Osteoblast (primary cell): ENCODE results near the gene ELOVL2. TPM values are rescaled to one million over a fixed set of nuclear protein-coding genes. Genes with fewer than 3 reads are reported as not detected.

ENCODE experiments used
- DNase-seq: peaks from one replicate; pipeline ENCODE4 v3.0.0; 2011; ENCODE audit warnings: low spot score, mixed read lengths; ENCODE audit not compliant: insufficient read length; ENCODE audit errors: missing footprints
- H2AFZ ChIP-seq: 2 replicates; pipeline ENCODE4 v1.6.0; 2011; ENCODE audit warnings: mild to moderate bottlenecking, low read length
- H3K27ac ChIP-seq: 2 replicates; pipeline ENCODE4 v1.5.1; 2011; ENCODE audit warnings: mild to moderate bottlenecking, low read depth, low read length, moderate library complexity
- H3K27me3 ChIP-seq: 2 replicates; pipeline ENCODE4 v1.6.0; 2012; ENCODE audit warnings: mild to moderate bottlenecking, control low read depth, inconsistent platforms, low read length, moderate library complexity; ENCODE audit not compliant: insufficient read depth
- H3K36me3 ChIP-seq: 2 replicates; pipeline ENCODE4 v1.5.1; 2011; ENCODE audit warnings: mild to moderate bottlenecking, low read length, control low read depth, moderate library complexity; ENCODE audit not compliant: insufficient read depth
- H3K4me1 ChIP-seq: 2 replicates; pipeline ENCODE4 v1.5.1; 2011; ENCODE audit warnings: mild to moderate bottlenecking, low read length, control low read depth, moderate library complexity; ENCODE audit not compliant: insufficient read depth
- H3K4me2 ChIP-seq: 2 replicates; pipeline ENCODE4 v1.6.0; 2011; ENCODE audit warnings: mild to moderate bottlenecking, low read length; ENCODE audit not compliant: insufficient read depth
- H3K4me3 ChIP-seq: fragments of 200-600 bp; sonication (generic); 3 replicates; pipeline ENCODE4 v1.5.1; 2012; ENCODE audit warnings: mild to moderate bottlenecking, low read length, inconsistent platforms; ENCODE audit not compliant: insufficient read depth
- H3K79me2 ChIP-seq: 2 replicates; pipeline ENCODE4 v1.6.0; 2012; ENCODE audit warnings: mild to moderate bottlenecking, low read length, control low read depth, inconsistent platforms; ENCODE audit not compliant: insufficient read depth
- H3K9me3 ChIP-seq: 2 replicates; pipeline ENCODE4 v1.5.1; 2011; ENCODE audit warnings: low read depth, low read length, control low read depth
- H4K20me1 ChIP-seq: 2 replicates; pipeline ENCODE4 v1.6.0; 2012; ENCODE audit warnings: mild to moderate bottlenecking, low read length, control low read depth; ENCODE audit not compliant: insufficient read depth
- CTCF ChIP-seq: IDR thresholded peaks from 2 replicates; pipeline ENCODE4 v1.5.1; 2011; ENCODE audit warnings: mild to moderate bottlenecking, low read depth, low read length, moderate library complexity; ENCODE audit errors: extremely low read depth
- total RNA-seq: library from RNA; depleted of rRNA; stranded (reverse); fragments of >200 nt; gene quantifications from 2 replicates; pipeline ENCODE4 v1.2.3, GENCODE V29; 2012

The ELOVL2 gene
- total RNA-seq, 1 donor, result under 0.01 TPM

DNA sequence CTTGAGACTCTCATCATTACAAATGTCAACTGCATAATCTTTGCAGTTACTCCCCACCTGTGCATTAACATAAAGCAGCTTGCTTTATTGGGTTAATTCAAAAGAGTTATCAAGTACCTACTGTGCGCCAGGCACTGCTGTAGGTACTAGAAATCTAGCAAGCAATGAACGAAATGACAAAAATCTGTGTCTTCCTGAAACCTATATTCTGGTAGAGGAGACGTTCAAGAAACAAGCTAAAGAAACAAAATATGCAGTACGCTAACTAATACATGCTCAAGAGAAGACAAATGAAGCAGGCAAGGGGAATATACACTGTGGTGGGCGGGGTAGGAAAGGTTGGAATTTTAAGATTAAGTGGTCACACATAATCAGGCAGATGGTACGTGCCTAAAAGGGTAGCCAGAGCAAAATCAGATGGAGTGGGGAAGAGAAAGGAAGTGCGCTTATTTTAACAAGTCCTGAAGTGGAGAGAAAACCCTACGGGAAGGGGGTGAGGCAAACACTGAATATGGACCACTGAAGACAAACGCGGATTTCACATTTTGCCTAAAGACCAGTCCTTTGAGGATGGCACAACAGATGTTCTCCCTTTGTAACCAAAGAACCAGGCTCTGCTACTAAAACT, 1.2 kb downstream of the ELOVL2 start:
- no peak overlapping the region for H3K4me3 ChIP-seq
- peaks cover 68% of the 10 kb centered on the region for H3K27me3 ChIP-seq
- peak overlapping the region; percentile 69 for H3K4me2 ChIP-seq
- H2AFZ ChIP-seq, result no peak overlapping the region
- no peaks in the 10 kb centered on the region for H3K79me2 ChIP-seq
- DNase-seq, result no peak
- H3K36me3 ChIP-seq, result no peaks in the 10 kb centered on the region
- no peak overlapping the region for H3K27ac ChIP-seq
- no peaks in the 10 kb centered on the region for H3K9me3 ChIP-seq
- H4K20me1 ChIP-seq, result no peaks in the 10 kb centered on the region
- TF ChIP-seq CTCF, result no peak
- no peaks in the 10 kb centered on the region for H3K4me1 ChIP-seq

GRCh38 chr6:11042025-11042749, 1.9 kb downstream of the ELOVL2 start:
- Histone ChIP-seq H3K27me3 (peaks cover 66% of the 10 kb centered on the region), H3K27ac (no peak overlapping the region), H3K4me1 (no peaks in the 10 kb centered on the region), H4K20me1 (no peaks in the 10 kb centered on the region), H3K4me3 (no peak overlapping the region), H2AFZ (no peak overlapping the region), H3K36me3 (no peaks in the 10 kb centered on the region), H3K4me2 (no peak overlapping the region), H3K9me3 (no peaks in the 10 kb centered on the region), H3K79me2 (no peaks in the 10 kb centered on the region)
- peak; percentile 76 for DNase-seq
- no peak for TF ChIP-seq CTCF

DNA sequence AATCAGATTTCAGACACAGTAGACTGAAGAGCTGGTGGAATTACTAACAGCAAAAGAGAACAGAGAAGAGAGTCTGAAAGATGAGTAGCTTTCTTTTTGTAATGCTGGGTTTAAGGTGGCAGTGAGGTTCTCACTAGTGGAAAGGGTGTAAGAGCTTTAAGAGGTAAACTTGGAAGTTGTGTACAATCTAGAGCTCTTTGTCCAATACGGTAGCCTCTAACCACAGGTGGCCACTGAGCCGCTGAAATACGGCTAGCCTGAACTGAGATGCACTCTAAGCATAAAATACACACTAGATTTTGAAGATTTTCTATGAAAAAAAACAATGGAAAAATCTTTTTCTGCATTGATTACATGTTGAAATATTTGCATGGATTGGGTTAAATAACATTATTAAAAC, 4.0 kb downstream of the ELOVL2 start:
- no peak for DNase-seq
- peaks cover 59% of the 10 kb centered on the region for H3K27me3 ChIP-seq
- TF ChIP-seq CTCF, result no peak
- no peak overlapping the region for H3K27ac ChIP-seq
- H3K4me2 ChIP-seq, result no peak overlapping the region
- H3K79me2 ChIP-seq, result no peaks in the 10 kb centered on the region
- H3K36me3 ChIP-seq, result no peaks in the 10 kb centered on the region
- no peak overlapping the region for H2AFZ ChIP-seq
- no peaks in the 10 kb centered on the region for H4K20me1 ChIP-seq
- H3K4me3 ChIP-seq, result no peak overlapping the region
- H3K9me3 ChIP-seq, result no peaks in the 10 kb centered on the region
- no peaks in the 10 kb centered on the region for H3K4me1 ChIP-seq

DNA sequence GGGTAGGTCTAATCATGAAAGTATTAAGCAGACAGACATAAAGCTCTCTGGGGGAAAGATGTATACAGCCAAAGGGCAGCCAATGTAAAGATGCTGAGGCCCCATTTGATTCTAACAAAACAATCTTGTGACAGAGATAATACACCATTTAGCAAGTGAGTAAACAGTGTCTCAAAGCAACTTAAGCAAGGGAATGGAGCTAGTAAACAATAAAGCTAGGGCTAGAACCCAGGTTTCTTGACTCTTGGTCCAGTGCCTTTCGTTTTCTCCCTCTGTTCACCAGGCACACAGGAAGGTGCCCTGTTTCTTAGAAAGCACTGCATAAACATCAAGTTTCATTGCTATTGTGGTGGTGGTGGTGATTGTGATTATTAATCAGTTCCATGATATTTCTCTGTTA, 5.1 kb downstream of the ELOVL2 start:
- Histone ChIP-seq H3K36me3 (no peaks in the 10 kb centered on the region), H4K20me1 (no peaks in the 10 kb centered on the region), H2AFZ (no peak overlapping the region), H3K9me3 (no peaks in the 10 kb centered on the region), H3K4me2 (no peak overlapping the region), H3K27me3 (peaks cover 52% of the 10 kb centered on the region), H3K79me2 (no peaks in the 10 kb centered on the region), H3K4me3 (no peak overlapping the region), H3K4me1 (peaks cover 3% of the 10 kb centered on the region), H3K27ac (no peak overlapping the region)
- no peak for TF ChIP-seq CTCF
- no peak for DNase-seq
